Measurements from ENCODE around the gene TLL2. TPM values are rescaled to one million over a fixed set of nuclear protein-coding genes. Genes with fewer than 3 reads are reported as not detected.

Gene TLL2
- total and polyA plus RNA-seq, 9 of the 15 experiments (the other 6 are each of a cell fraction or from before 2014, with no cell fraction given), result 0.09 TPM; not detected in 8

GRCh38 chr10:96410296-96410695, 103.4 kb downstream of the TLL2 start:
- TF ChIP-seq MCM3 (IDR thresholded peaks at IDR 0.05), result no peak
- TF ChIP-seq NCOR1 (IDR thresholded peaks at IDR 0.05), result no peak
- no peak for TF ChIP-seq SRSF7 (optimal IDR thresholded peaks at IDR 0.05; ENCODE audit: low read depth, low read length)
- TF ChIP-seq SREBF2 (CRISPR knock-in tag; IDR thresholded peaks at IDR 0.05), result no peak
- TF ChIP-seq SETDB1 (IDR thresholded peaks at IDR 0.05; ENCODE audit: low read length), result no peak
- TF ChIP-seq KLF1 (tag; IDR thresholded peaks at IDR 0.05), result no peak
- TF ChIP-seq HSF4 (CRISPR knock-in tag; IDR thresholded peaks at IDR 0.05; ENCODE audit: borderline replicate concordance), result no peak
- Histone ChIP-seq H3K27ac (ENCODE audit: extremely low read depth, low read depth, low read length) (no peak overlapping the region), H3K79me2 (ENCODE audit: control insufficient read depth, insufficient read depth, low read length) (no peaks in the 10 kb centered on the region), H3K4me2 (ENCODE audit: insufficient read depth, low read length) (no peak overlapping the region), H3K9ac (ENCODE audit: insufficient read depth in 1 of 2, low read depth in 2 of 2, low read length in 2 of 2) (no peak overlapping the region), H3K9me1 (ENCODE audit: control insufficient read depth, insufficient read depth, low read length) (no peaks in the 10 kb centered on the region), H4K20me1 (replicated peaks; ENCODE audit: control insufficient read depth, insufficient read depth, low read length) (no peaks in the 10 kb centered on the region), H3K27me3 (ENCODE audit: control insufficient read depth in 2 of 2, insufficient read depth in 2 of 2, low read length in 2 of 2) (peaks cover 0 to 30% of the 10 kb centered on the region in 2 experiments; a peak in 2 of 5 replicates), H3K4me3 (no peak overlapping the region), H2AFZ (ENCODE audit: low read depth, low read length) (no peak overlapping the region), H3K36me3 (ENCODE audit: control insufficient read depth, insufficient read depth, low read length) (no peaks in the 10 kb centered on the region), H3K4me1 (replicated peaks in 1 of 2; ENCODE audit: control insufficient read depth in 2 of 2, insufficient read depth in 2 of 2, low read length in 2 of 2) (no peaks in the 10 kb centered on the region), H3K9me3 (replicated peaks; ENCODE audit: control insufficient read depth, insufficient read depth, low read depth, low read length) (no peaks in the 10 kb centered on the region)
- in situ Hi-C loops (cut with MboI), result no loop called here
- no TSS peak for BruUV-seq (replicated peaks)
- no peak for FAIRE-seq
- 0% methylated on average over 10 of the region's 11 CpGs for WGBS (ENCODE audit: insufficient coverage, low coverage, missing lambda C conversion rate)
- POLR2A ChIA-PET, result no interaction called here
- CTCF ChIA-PET (ENCODE audit: low intra/inter-chr PET ratio), result no interaction called here
- no peak for ATAC-seq
- intact Hi-C loops (cut with micrococcal nuclease), result no loop called here
- DNase-seq (ENCODE audit: extremely low read depth in 1 of 4, low spot score in 3 of 4), result no peak

GRCh38 chr10:96408201-96408600, 105.5 kb downstream of the TLL2 start:
- in situ Hi-C loops (cut with MboI), result no loop called here
- ChIA-PET POLR2A (interaction anchor here (0.6 kb wide), 1 partner anchor 425 kb away, joined by 3 read pairs; no protein-coding TSS in a partner anchor), CTCF (ENCODE audit: low intra/inter-chr PET ratio) (no interaction called here)
- Histone ChIP-seq H3K9me3 (replicated peaks; ENCODE audit: control insufficient read depth, insufficient read depth, low read depth, low read length) (no peaks in the 10 kb centered on the region), H3K27ac (ENCODE audit: extremely low read depth, low read depth, low read length) (no peak overlapping the region), H3K36me3 (ENCODE audit: control insufficient read depth, insufficient read depth, low read length) (no peaks in the 10 kb centered on the region), H2AFZ (ENCODE audit: low read depth, low read length) (no peak overlapping the region), H3K79me2 (ENCODE audit: control insufficient read depth, insufficient read depth, low read length) (no peaks in the 10 kb centered on the region), H3K9ac (ENCODE audit: insufficient read depth in 1 of 2, low read depth in 2 of 2, low read length in 2 of 2) (no peak overlapping the region), H3K27me3 (ENCODE audit: control insufficient read depth in 2 of 2, insufficient read depth in 2 of 2, low read length in 2 of 2) (peaks cover 0 to 25% of the 10 kb centered on the region in 2 experiments; a peak in 2 of 5 replicates), H3K4me2 (ENCODE audit: insufficient read depth, low read length) (no peak overlapping the region), H3K4me1 (replicated peaks in 1 of 2; ENCODE audit: control insufficient read depth in 2 of 2, insufficient read depth in 2 of 2, low read length in 2 of 2) (no peaks in the 10 kb centered on the region), H4K20me1 (replicated peaks; ENCODE audit: control insufficient read depth, insufficient read depth, low read length) (no peaks in the 10 kb centered on the region), H3K9me1 (ENCODE audit: control insufficient read depth, insufficient read depth, low read length) (no peaks in the 10 kb centered on the region), H3K4me3 (no peak overlapping the region)
- 0% methylated on average over 1 of the region's 1 CpG for WGBS (ENCODE audit: insufficient coverage, low coverage, missing lambda C conversion rate)
- intact Hi-C loops (cut with micrococcal nuclease), result no loop called here
- FAIRE-seq (no peak), DNase-seq (ENCODE audit: extremely low read depth in 1 of 4, low spot score in 3 of 4) (no peak), ATAC-seq (no peak)
- BruUV-seq (replicated peaks), result no TSS peak
- TF ChIP-seq YY1 (IDR thresholded peaks at IDR 0.05; ENCODE audit: borderline replicate concordance in 1 of 3, control insufficient read depth in 1 of 3, extremely low read depth in 1 of 3, insufficient read depth in 3 of 3, insufficient read length in 1 of 3, insufficient replicate concordance in 2 of 3, low read depth in 1 of 3, low read length in 2 of 3) (no peak), SMAD1 (IDR thresholded peaks at IDR 0.05; ENCODE audit: low read depth, low read length, partially characterized antibody) (no peak), DNMT1 (IDR thresholded peaks at IDR 0.05) (no peak)
- TF ChIP-seq, protein P1, sequence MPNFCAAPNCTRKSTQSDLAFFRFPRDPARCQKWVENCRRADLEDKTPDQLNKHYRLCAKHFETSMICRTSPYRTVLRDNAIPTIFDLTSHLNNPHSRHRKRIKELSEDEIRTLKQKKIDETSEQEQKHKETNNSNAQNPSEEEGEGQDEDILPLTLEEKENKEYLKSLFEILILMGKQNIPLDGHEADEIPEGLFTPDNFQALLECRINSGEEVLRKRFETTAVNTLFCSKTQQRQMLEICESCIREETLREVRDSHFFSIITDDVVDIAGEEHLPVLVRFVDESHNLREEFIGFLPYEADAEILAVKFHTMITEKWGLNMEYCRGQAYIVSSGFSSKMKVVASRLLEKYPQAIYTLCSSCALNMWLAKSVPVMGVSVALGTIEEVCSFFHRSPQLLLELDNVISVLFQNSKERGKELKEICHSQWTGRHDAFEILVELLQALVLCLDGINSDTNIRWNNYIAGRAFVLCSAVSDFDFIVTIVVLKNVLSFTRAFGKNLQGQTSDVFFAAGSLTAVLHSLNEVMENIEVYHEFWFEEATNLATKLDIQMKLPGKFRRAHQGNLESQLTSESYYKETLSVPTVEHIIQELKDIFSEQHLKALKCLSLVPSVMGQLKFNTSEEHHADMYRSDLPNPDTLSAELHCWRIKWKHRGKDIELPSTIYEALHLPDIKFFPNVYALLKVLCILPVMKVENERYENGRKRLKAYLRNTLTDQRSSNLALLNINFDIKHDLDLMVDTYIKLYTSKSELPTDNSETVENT (CRISPR knock-in tag; IDR thresholded peaks at IDR 0.05), result no peak

Data from K562 (cell line).